ENCODE results near the gene ATP6V1B1. TPM values are rescaled to one million over a fixed set of nuclear protein-coding genes. Genes with fewer than 3 reads are reported as not detected.

The ATP6V1B1 gene
- total and polyA plus RNA-seq, 2 of the 13 experiments (the other 11 are each of a cell fraction or from before 2014, with no cell fraction given), result 0.58 to 1.6 TPM

DNA sequence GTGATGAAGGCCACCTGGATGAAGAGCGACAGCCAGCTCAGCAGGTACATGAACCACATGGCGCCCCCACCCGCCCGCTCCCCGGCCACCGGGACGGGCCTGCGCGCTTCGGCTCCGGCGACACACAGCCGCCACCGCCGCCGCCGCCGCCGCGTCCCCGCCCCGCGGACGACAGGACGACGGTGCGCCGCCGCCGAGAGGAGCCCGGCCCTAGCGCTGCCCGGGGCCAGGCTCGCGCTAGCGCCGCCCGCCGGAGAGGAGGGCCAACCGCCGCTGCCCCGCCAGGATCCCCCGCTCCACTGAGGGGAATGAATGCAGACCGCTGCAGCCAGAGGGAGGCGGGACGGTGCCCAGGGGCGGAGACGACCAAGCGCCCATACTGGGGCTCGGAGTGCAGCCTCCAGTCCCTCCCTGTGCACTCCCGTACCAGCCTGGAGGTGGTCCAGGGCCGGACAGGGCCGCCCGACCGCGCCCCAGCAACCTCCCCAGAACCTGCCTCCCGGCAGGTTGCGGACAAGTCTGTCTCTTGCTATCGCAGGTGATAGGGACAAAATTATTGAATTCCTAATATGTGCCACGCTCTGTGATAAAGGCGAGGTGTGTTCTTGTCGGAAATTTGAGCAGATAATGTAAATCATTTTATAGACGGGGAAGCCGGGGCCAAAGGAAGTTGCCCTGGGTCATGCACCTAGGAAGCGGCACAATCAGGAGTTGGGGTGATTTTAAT lies 59.2 kb downstream of the ATP6V1B1 start, which contains the start of gene TEX261 (continued):
- TF ChIP-seq, protein P1, sequence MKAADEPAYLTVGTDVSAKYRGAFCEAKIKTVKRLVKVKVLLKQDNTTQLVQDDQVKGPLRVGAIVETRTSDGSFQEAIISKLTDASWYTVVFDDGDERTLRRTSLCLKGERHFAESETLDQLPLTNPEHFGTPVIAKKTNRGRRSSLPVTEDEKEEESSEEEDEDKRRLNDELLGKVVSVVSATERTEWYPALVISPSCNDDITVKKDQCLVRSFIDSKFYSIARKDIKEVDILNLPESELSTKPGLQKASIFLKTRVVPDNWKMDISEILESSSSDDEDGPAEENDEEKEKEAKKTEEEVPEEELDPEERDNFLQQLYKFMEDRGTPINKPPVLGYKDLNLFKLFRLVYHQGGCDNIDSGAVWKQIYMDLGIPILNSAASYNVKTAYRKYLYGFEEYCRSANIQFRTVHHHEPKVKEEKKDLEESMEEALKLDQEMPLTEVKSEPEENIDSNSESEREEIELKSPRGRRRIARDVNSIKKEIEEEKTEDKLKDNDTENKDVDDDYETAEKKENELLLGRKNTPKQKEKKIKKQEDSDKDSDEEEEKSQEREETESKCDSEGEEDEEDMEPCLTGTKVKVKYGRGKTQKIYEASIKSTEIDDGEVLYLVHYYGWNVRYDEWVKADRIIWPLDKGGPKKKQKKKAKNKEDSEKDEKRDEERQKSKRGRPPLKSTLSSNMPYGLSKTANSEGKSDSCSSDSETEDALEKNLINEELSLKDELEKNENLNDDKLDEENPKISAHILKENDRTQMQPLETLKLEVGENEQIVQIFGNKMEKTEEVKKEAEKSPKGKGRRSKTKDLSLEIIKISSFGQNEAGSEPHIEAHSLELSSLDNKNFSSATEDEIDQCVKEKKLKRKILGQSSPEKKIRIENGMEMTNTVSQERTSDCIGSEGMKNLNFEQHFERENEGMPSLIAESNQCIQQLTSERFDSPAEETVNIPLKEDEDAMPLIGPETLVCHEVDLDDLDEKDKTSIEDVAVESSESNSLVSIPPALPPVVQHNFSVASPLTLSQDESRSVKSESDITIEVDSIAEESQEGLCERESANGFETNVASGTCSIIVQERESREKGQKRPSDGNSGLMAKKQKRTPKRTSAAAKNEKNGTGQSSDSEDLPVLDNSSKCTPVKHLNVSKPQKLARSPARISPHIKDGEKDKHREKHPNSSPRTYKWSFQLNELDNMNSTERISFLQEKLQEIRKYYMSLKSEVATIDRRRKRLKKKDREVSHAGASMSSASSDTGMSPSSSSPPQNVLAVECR (CRISPR knock-in tag; IDR thresholded peaks at IDR 0.05; ENCODE audit: borderline replicate concordance), result peak; percentile 87; the same call in 1 of the 2 replicates
- TF ChIP-seq ZNF746 (CRISPR knock-in tag; IDR thresholded peaks at IDR 0.05) (no peak), ZNF678 (CRISPR knock-in tag; IDR thresholded peaks at IDR 0.05) (no peak; the same call in 1 of the 2 replicates), ZBTB21 (CRISPR knock-in tag; IDR thresholded peaks at IDR 0.05) (no peak), MAF1 (CRISPR knock-in tag; IDR thresholded peaks at IDR 0.05; ENCODE audit: borderline replicate concordance) (no peak), NBN (conservative IDR thresholded peaks at IDR 0.05) (no peak), ZNF567 (CRISPR knock-in tag; IDR thresholded peaks at IDR 0.05; ENCODE audit: borderline replicate concordance) (peak; percentile 78; the same call in 1 of the 2 replicates), SPEN (CRISPR knock-in tag; IDR thresholded peaks at IDR 0.05; ENCODE audit: low read depth) (peak; percentile 96), KMT2B (CRISPR knock-in tag; IDR thresholded peaks at IDR 0.05) (peak; percentile 62; the same call in 1 of the 2 replicates), SRSF9 (IDR thresholded peaks at IDR 0.05; ENCODE audit: borderline replicate concordance, insufficient read depth, low read depth, low read length, poor library complexity, severe bottlenecking) (no peak), ZSCAN25 (CRISPR knock-in tag; IDR thresholded peaks at IDR 0.05) (peak; percentile 22; the same call in 1 of the 2 replicates)
- TF ChIP-seq, protein P2, sequence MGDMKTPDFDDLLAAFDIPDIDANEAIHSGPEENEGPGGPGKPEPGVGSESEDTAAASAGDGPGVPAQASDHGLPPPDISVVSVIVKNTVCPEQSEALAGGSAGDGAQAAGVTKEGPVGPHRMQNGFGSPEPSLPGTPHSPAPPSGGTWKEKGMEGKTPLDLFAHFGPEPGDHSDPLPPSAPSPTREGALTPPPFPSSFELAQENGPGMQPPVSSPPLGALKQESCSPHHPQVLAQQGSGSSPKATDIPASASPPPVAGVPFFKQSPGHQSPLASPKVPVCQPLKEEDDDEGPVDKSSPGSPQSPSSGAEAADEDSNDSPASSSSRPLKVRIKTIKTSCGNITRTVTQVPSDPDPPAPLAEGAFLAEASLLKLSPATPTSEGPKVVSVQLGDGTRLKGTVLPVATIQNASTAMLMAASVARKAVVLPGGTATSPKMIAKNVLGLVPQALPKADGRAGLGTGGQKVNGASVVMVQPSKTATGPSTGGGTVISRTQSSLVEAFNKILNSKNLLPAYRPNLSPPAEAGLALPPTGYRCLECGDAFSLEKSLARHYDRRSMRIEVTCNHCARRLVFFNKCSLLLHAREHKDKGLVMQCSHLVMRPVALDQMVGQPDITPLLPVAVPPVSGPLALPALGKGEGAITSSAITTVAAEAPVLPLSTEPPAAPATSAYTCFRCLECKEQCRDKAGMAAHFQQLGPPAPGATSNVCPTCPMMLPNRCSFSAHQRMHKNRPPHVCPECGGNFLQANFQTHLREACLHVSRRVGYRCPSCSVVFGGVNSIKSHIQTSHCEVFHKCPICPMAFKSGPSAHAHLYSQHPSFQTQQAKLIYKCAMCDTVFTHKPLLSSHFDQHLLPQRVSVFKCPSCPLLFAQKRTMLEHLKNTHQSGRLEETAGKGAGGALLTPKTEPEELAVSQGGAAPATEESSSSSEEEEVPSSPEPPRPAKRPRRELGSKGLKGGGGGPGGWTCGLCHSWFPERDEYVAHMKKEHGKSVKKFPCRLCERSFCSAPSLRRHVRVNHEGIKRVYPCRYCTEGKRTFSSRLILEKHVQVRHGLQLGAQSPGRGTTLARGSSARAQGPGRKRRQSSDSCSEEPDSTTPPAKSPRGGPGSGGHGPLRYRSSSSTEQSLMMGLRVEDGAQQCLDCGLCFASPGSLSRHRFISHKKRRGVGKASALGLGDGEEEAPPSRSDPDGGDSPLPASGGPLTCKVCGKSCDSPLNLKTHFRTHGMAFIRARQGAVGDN (CRISPR knock-in tag; IDR thresholded peaks at IDR 0.05), result peak; percentile 82
- TF ChIP-seq, protein P3, sequence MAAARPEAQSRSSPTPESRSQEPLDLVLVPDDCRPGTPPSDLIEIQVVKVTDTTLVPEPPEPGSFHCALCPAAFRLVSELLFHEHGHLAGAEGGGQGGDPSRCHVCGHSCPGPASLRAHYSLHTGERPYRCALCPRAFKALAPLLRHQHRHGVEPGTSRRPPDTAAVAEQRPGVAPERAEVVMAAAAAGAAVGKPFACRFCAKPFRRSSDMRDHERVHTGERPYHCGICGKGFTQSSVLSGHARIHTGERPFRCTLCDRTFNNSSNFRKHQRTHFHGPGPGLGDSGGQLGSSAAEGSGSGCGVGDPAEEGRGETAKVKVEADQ (CRISPR knock-in tag; IDR thresholded peaks at IDR 0.05; ENCODE audit: borderline replicate concordance), result peak; percentile 95

Measured in HepG2 (cell line).